Activated gamma-delta T cell treated with anti-CD3 and anti-CD28 coated beads, Interleukin-2, amount 50 U/mL, for 16 hours (primary cell): ENCODE data around the gene CD24.

Experiments used
- DNase-seq: peaks from one replicate; pipeline ENCODE4 v3.0.0-alpha.2; 2020; ENCODE audit warnings: low read depth

CD24 gene

GRCh38 chr6:106967936-106968555 lies 6.5 kb downstream of the CD24 start:
- DNase-seq = no peak

GRCh38 chr6:106966671-106967640 lies 7.6 kb downstream of the CD24 start:
- DNase-seq = no peak

GRCh38 chr6:106966229-106966628 lies 8.3 kb downstream of the CD24 start:
- DNase-seq = no peak

- no peak for DNase-seq
These were observed 9.6 kb downstream of the CD24 start for GRCh38 chr6:106964954-106965353.

GRCh38 chr6:106964099-106964498 lies 10.4 kb downstream of the CD24 start:
- DNase-seq = no peak

- no peak for DNase-seq
These were observed 11.0 kb downstream of the CD24 start for GRCh38 chr6:106963544-106963943.

- DNase-seq = no peak
These were observed 12.7 kb downstream of the CD24 start for GRCh38 chr6:106961801-106962200.

- DNase-seq = no peak
These were observed 13.4 kb downstream of the CD24 start for GRCh38 chr6:106961136-106961535.

GRCh38 chr6:106959985-106960384 lies 14.5 kb downstream of the CD24 start:
- no peak for DNase-seq

GRCh38 chr6:106939848-106940247 lies 34.7 kb downstream of the CD24 start:
- no peak for DNase-seq

- no peak for DNase-seq
These were observed 35.3 kb downstream of the CD24 start for GRCh38 chr6:106939208-106939607.

GRCh38 chr6:106927531-106928398 lies 46.8 kb downstream of the CD24 start:
- DNase-seq = no peak

- no peak for DNase-seq
These were observed 48.6 kb downstream of the CD24 start for GRCh38 chr6:106925948-106926347.

- no peak for DNase-seq
These were observed 49.6 kb downstream of the CD24 start for GRCh38 chr6:106924694-106925523.

GRCh38 chr6:106922626-106923025 lies 51.9 kb downstream of the CD24 start:
- DNase-seq = no peak
